Cardiac muscle cell (in vitro differentiated cells and primary cell): ENCODE results near the gene DAZAP1. TPM values are rescaled to one million over a fixed set of nuclear protein-coding genes. Genes with fewer than 3 reads are reported as not detected.

Experiments
- DNase-seq, 2 donors: peaks; one replicate each; pipeline versions ENCODE4 v3.0.0 to v3.0.0-alpha.2; 2010 to 2017; ENCODE audit warnings: low read depth in 1 of 2, low spot score in 1 of 2
- H3K27ac ChIP-seq: fragments of 200-600 bp; sonication (generic); 2 replicates; pipeline ENCODE4 v1.5.1; 2016
- H3K27me3 ChIP-seq: fragments of 200-600 bp; sonication (generic); 2 replicates; pipeline ENCODE4 v1.6.0; 2016; ENCODE audit warnings: control low read depth
- H3K36me3 ChIP-seq: fragments of 200-600 bp; sonication (generic); 2 replicates; pipeline ENCODE4 v1.5.1; 2016; ENCODE audit warnings: control low read depth
- H3K4me1 ChIP-seq: fragments of 200-600 bp; sonication (generic); 2 replicates; pipeline ENCODE4 v1.8.1; 2017; ENCODE audit warnings: low read depth, mild to moderate bottlenecking, mixed run types
- H3K4me3 ChIP-seq: fragments of 200-600 bp; sonication (generic); 2 replicates; pipeline ENCODE4 v1.5.1; 2016; ENCODE audit warnings: mild to moderate bottlenecking
- H3K9me3 ChIP-seq: fragments of 200-600 bp; sonication (generic); 2 replicates; pipeline ENCODE4 v1.5.1; 2017; ENCODE audit warnings: low read depth, mild to moderate bottlenecking, control low read depth
- polyA plus RNA-seq: library from polyadenylated mRNA; unstranded; fragments of >200 nt; fragmentation: Nextera tagmentation; extraction: Ambion mirVana; gene quantifications from 2 replicates; pipeline ENCODE4 v1.2.1, GENCODE V29; 2016
- total RNA-seq: library from RNA; depleted of rRNA; stranded (reverse); fragments of >200 nt; gene quantifications from 2 replicates; pipeline ENCODE4 v1.2.3, GENCODE V29; 2016
- TF ChIP-seq, protein P1 (sequence below): IDR thresholded peaks from 2 replicates; pipeline ENCODE4 v1.5.1; 2012; ENCODE audit warnings: low read depth, mild to moderate bottlenecking, low read length

The DAZAP1 gene
- total and polyA plus RNA-seq, 2 experiments from 2014 or later = 43.0 to 112 TPM

DNA sequence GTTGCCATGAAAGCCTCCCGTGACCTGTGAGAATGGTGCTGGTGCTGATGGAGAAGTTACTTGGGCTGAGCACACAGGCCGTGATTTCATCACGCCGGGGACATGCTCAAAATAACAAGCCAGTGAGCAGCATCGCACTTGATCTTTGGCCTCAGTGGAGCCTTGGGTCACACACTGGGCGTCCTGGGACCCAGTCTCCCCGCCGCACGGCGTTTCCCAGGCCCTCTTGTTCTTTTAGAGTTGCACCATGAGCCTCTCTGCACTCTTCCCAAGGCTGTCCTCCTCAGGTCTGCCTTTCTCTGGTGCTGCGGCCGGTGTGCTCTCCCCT, 33.2 kb upstream of the DAZAP1 start:
- TF ChIP-seq, protein P1, sequence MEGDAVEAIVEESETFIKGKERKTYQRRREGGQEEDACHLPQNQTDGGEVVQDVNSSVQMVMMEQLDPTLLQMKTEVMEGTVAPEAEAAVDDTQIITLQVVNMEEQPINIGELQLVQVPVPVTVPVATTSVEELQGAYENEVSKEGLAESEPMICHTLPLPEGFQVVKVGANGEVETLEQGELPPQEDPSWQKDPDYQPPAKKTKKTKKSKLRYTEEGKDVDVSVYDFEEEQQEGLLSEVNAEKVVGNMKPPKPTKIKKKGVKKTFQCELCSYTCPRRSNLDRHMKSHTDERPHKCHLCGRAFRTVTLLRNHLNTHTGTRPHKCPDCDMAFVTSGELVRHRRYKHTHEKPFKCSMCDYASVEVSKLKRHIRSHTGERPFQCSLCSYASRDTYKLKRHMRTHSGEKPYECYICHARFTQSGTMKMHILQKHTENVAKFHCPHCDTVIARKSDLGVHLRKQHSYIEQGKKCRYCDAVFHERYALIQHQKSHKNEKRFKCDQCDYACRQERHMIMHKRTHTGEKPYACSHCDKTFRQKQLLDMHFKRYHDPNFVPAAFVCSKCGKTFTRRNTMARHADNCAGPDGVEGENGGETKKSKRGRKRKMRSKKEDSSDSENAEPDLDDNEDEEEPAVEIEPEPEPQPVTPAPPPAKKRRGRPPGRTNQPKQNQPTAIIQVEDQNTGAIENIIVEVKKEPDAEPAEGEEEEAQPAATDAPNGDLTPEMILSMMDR = no peak
- Histone ChIP-seq H3K36me3 (peaks cover 20% of the 10 kb centered on the region), H3K27ac (peak overlapping the region; percentile 71)

DNA sequence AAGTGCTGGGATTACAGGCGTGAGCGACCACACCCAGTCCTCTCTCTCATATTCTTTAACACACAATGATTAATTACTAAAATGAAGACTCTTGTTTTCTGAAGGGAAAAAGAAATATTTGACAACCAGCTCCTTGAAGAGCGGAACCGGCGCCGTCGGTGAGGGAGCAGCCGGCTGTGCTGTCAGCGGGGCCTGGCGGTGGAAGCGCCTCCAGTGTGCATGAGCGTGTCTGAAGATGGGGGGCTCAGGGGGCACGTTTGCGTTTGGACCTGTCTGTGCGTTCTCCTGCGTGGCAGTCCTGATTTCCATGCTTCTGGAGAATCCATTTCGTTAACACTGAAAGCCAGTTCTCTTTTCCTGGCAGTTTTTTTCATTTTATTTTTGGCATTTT, 31.0 kb upstream of the DAZAP1 start:
- TF ChIP-seq, protein P1 = no peak
- H3K4me3 ChIP-seq = no peak overlapping the region
- no peaks in the 10 kb centered on the region for H3K27me3 ChIP-seq
- peaks cover 18% of the 10 kb centered on the region for H3K36me3 ChIP-seq
- H3K9me3 ChIP-seq = no peaks in the 10 kb centered on the region
- peaks cover 2% of the 10 kb centered on the region for H3K4me1 ChIP-seq
- no peak for DNase-seq
- H3K27ac ChIP-seq = no peak overlapping the region

More for the DNA sequence above, 33.2 kb upstream of the DAZAP1 start:
- Histone ChIP-seq H3K4me1 (peaks cover 3% of the 10 kb centered on the region), H3K4me3 (no peak overlapping the region), H3K9me3 (no peaks in the 10 kb centered on the region), H3K27me3 (no peaks in the 10 kb centered on the region)
- DNase-seq = no peak

DNA sequence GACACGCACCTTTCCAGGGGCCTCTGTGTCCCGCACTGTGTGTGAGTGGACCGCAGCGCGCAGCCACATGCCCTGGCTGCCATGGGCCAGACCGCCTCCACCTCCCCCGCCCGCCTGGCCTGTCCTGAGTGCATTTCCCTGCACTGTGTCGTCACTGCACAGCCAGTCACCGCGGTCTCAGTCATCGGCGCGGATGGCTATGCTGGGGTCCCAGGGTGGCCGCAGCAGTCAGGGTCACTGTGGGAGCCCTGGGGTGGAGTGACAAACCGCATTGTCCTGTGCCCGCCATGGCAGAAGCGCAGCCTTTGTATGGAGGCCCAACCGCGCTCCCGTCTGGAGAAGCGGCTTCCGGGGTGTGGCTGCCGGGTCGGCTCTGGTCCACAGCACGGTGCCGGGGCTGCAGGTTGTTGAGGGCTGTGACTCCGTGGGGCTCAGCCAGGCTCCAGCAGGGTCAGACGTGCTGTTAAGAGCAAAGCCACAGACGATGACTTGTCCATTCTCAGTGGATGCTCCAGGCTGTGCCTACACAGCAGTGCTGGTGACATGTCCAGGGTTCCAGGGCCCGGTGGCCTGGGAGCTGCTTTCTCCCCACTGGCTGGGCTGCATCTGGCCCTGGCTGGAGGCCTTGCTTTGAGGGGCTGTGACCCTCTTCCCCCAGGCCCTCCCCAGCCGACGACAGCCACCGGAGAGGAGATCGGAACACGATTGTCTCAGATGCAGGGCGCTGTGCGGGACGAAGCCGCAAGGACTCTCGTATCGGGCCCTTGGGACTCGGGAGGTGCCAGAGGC, 30.0 kb upstream of the DAZAP1 start:
- Histone ChIP-seq H3K27me3 (no peaks in the 10 kb centered on the region), H3K9me3 (no peaks in the 10 kb centered on the region), H3K4me3 (no peak overlapping the region), H3K27ac (no peak overlapping the region), H3K36me3 (peaks cover 15% of the 10 kb centered on the region), H3K4me1 (peaks cover 5% of the 10 kb centered on the region)
- no peak for DNase-seq
- TF ChIP-seq, protein P1 = no peak

DNA sequence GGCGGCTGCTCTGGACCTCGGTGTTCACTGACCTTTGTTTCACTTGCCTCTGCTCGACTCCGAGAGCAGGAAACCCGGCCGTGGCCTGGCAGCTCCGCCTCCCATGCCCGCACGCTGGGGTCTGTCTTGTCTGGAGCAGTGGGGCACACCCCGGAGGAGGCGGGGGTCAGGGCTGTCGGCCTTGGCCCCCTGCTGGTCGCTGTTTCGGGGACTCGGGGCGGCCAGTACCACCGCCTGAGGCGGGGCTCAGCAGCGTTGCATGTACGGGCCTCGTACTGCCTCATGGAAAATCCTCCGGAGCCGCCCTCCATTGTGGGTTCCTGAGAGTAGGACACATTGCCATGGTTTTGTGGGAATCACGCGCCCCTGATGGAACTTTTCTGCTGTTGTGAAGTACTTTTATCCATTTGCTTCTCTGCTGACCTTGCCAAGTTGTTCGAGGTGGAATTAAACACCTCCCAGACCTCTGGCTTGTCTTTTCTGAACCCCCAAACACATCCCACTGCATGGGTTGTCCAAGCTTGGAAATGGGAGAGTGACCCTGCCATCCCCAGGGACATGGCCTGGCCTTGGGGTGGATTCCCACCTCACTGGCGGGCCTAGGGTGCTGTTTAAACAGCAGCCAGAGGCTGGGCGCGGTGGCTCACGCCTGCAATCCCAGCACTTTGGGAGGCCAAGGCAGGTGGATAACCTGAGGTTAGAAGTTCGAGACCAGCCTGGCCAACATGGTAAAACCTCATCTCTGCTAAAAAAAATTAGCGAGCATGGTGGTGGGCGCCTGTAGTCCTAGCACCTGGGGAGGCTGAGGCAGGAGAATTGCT, 29.2 kb upstream of the DAZAP1 start:
- Histone ChIP-seq H3K4me1 (peaks cover 5% of the 10 kb centered on the region), H3K27me3 (no peaks in the 10 kb centered on the region), H3K36me3 (peaks cover 7% of the 10 kb centered on the region), H3K9me3 (no peaks in the 10 kb centered on the region), H3K4me3 (no peak overlapping the region), H3K27ac (no peak overlapping the region)
- TF ChIP-seq, protein P1 = no peak
- no peak for DNase-seq

DNA sequence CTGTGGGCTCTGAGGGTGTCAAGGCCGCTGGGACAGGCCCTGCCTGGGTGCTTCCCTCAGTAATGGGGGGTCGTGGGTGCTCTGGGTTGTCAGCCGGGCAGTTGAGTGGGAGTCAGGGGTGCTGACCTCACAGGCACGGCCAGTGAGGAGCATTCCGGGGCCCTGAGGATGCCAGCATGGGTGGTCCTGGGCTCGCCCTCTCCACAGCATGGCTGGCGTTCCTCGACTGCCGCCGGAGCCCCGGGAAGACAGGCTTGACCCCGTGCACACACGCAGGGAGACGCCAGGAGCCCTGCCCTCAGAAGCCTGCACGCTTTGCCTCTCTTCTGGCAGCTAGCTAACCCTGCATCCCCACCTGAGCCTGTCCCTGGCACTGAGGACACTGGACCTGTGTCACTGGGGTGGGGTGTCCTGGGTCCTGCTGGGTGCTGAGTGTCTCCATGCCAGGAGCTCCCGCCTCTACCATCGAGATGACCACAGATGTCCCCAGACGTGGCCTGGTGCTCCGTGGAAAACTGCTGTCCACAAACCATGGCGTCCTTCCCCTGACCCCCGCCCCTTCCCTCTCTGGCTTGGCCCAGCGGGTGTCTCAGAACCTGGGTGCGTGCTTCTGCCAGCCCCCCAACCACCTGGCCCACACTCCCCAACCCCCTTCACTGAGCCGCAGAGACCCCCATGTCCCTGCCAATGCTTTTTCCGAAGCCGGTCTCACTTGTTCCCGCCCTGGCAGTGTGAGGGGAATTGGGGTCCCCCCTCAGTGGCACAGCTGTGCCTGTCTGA, 28.1 kb upstream of the DAZAP1 start:
- TF ChIP-seq, protein P1 = no peak
- peaks cover 5% of the 10 kb centered on the region for H3K4me1 ChIP-seq
- no peaks in the 10 kb centered on the region for H3K27me3 ChIP-seq
- H3K36me3 ChIP-seq = no peaks in the 10 kb centered on the region
- H3K9me3 ChIP-seq = no peaks in the 10 kb centered on the region
- H3K4me3 ChIP-seq = no peak overlapping the region
- no peak for DNase-seq
- no peak overlapping the region for H3K27ac ChIP-seq
